GM19328 (cell line): Measurements from ENCODE around the gene RFC2.

Experiments used
- ATAC-seq: cut with Tn5 transposase; IDR thresholded peaks from one replicate; pipeline ENCODE4 v1.9.1; 2021; ENCODE audit warnings: mild to moderate bottlenecking, moderate library complexity; ENCODE audit not compliant: unreplicated experiment

The RFC2 gene

DNA sequence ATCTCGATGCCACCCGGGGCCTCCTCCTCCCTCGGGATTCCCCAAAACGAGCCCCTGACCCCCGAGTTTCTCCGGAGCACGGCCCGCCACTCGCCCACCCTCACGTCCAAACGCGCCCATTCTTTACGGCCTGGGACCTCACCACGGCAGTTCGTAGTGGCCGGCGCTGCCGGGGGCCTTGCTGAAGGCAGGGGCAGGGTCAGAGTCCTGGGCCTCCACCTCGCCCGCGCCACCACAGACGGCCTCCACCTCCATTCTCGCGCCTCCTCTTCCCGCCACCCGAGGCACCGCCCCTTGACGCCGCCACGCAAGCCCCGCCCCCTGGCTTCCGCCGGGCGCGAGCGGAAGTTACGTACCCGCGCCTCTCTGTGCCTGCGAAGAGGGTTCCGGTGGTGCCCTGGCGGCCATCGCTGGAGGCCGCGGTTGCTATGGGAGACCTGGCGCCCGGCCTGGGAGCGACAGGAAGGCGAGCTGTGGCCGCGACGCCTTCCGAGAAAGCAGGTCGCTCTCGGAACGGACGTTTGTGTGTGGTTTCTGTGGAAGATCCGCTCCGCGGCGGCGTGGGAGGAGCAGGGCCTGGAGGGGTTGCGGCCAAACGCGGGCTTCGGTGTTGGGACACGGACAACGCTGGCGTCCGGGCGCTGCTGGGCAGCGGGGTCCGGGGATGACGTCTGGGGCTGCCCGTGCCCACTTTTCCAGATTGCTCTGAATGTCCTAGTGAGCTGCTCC, at the start of gene RFC2:
TSS of gene RFC2 (minus strand) at position 271 of the 729 bp plus-strand sequence. CDS start at position 255, 16 bp downstream.
- peak; percentile 79 for ATAC-seq

GRCh38 chr7:74302745-74303221, 48.6 kb upstream of the RFC2 start:
- no peak for ATAC-seq

GRCh38 chr7:74300926-74301325, 46.7 kb upstream of the RFC2 start:
- no peak for ATAC-seq

DNA sequence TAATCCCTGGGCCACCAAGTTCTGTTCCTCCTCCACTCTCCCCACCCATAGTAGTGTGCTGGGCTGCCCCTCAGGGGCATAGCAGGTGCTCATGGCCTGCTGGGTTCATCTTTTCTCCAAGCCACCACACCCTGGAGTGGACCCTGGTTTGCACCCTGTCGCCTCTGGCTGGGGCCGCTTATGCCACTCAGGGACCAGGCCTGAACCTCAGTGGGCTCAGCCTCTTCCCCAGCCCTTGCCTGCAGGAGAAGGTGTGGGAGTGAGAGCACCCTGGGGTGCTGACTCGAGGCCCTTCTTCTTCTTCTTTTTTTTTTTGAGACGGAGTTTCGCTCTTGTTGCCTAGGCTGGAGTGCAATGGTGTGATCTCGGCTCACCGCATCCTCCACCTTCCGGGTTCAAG, 45.2 kb upstream of the RFC2 start:
- ATAC-seq = no peak

DNA sequence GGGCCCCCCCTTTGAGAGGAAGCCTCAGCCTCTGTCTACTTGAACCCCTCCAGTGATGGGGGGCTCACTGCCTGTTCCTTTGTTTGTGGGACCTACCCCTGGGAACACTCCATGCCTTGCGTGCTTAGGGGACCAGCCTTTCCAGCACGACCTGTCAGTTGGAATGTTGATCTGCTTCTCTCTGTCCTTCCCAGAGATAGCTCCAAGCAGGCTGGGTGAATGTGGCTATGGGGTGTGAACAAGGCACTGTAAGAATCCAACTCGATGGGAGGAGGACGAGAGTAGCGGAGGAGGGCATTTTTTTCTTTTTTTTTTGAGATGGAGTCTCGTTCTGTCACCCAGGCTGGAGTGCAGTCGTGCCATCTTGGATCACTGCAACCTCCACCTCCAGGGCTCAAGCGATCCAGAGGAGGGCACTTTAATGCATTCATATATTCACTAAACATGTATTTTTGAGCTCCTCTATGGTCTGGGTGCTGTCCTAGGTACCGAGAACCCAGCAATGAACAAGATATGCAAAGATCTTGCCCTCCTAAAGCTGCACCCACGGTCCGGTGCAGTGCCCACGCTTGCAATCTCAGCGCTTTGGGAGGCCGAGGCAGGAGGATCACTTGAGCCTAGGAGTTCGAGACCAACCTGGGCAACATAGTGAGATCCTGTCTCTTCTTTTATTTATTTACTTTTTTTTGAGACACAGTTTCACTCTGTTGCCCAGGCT, 43.5 kb upstream of the RFC2 start:
- ATAC-seq = no peak

GRCh38 chr7:74294191-74294998, 40.2 kb upstream of the RFC2 start:
- no peak for ATAC-seq

GRCh38 chr7:74293577-74293908, 39.3 kb upstream of the RFC2 start:
- no peak for ATAC-seq

- ATAC-seq = no peak
Observed at GRCh38 chr7:74292757-74293576, 38.8 kb upstream of the RFC2 start.

DNA sequence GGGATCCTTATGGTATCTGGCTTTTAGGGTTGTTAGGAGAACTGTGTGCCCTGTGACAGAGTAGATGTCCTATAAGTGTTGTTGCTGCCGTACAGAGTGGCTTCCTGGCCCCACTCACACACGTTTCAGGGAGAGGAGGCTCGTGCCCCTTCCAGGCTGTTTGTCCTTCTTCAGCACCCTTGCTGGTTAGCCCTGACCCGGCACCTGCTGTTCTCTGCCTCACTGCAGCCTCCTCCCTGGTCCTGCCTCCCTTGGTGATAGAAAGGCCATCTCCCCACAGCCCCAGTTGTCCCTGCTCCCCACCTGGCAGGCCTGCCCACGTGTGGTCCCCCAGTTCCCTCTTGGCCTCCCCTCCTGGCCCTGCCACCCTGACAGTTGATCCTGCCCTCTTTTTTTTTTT, 37.3 kb upstream of the RFC2 start:
- no peak for ATAC-seq

GRCh38 chr7:74290981-74291441, 36.8 kb upstream of the RFC2 start:
- no peak for ATAC-seq

DNA sequence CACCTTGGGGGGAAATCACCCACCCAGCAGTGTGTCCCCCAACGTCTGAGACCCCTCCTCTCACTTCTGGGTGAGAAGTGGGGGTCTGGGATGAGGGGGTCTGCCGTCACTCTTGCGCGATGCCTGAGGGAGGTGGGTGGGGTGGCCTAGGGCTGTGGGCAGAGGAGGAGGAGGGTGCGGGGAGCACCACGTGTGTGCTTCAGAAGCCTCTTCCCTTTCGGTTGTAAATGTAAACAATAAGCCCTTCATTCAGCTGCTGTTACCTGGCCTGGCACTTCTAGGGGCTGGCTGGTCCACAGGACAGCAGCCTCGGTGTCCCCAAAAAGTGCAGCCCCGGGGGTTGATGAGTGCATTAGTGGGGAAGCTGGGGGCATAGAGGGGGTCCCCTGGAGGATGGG, 36.4 kb upstream of the RFC2 start:
- ATAC-seq = no peak

DNA sequence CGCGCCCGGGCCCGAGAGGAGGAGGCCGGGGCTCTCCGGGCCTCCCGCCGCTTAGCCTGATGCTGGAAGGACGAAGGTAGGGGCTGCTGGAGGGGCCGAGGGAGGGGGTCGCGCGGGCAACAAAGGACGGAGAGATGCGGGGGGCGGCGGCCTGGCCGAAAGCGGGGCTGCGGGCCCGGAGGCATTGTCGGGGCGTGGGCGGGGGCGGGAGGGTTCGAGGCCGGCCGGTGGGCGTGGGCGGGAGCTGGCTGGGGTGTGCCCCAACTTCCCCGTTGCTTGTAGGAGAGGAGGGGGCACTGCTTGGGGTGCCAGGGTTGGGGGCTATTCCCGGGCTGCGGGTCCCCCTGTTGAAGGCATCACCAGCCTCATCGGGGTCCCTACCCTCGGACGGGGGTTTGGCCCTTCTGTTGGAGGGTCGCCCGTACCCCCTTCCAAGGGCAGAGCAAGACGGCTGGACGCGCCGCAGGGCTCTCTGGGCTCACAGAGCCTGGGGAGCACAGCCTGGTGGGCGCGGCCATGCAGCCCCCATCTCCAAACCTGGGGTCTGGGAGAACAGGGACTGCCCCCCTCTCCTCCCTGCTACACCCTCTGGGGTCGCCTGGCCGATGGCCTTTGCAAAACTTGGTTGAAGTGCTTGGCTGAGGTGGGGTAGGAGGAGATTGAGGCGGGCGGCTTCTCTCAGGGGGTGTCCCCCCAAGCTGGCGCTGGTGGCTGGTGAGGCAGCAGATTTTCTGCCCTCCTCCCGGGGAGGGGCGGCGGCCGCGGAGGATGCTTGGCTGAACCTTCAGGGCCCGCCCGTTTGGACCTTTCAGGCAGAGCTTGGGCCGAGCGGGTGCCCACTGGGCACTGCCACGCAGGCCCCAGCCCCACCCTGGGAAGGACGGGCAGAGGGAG, 35.7 kb upstream of the RFC2 start:
- no peak for ATAC-seq

DNA sequence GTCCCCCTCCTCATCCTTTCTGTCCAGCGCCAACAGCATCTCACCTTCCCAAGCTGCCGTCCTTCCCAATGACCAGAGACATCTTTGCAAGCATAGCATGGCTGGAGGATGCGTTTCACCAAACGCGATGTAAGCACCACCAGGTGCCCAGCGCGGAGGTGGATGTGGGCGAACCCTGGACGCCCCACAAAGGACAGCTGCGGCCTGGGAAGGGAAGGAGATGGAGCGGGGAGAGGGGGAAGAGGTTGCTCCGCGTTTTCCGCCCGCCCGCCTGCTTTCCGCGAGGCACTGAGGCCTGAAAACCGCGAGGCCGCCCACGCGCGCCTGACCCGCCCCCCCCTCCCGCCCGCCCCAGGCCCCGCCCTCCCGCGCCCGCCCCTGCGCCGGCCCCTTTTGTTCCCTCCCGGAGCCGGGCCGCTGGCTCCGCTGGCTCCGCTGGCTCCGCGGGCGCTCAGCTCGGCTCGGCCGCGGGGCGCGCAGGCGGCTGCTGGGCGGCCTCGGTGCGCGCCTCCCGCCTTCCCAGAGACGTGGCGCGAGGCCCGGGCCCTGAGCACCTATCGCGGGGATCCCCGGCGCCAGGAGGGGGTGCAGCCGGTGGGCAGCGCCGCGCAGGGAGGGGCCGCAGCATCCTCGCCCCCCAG, 34.9 kb upstream of the RFC2 start, which contains the start of gene CLIP2:
TSS of gene CLIP2 (plus strand) at position 390 of the 641 bp plus-strand sequence. CDS start 28,140 bp downstream, outside the sequence.
- peak; percentile 40 for ATAC-seq

- no peak for ATAC-seq
Observed at GRCh38 chr7:74288034-74288881, 34.1 kb upstream of the RFC2 start.

GRCh38 chr7:74287303-74288033, 33.3 kb upstream of the RFC2 start:
- no peak for ATAC-seq

DNA sequence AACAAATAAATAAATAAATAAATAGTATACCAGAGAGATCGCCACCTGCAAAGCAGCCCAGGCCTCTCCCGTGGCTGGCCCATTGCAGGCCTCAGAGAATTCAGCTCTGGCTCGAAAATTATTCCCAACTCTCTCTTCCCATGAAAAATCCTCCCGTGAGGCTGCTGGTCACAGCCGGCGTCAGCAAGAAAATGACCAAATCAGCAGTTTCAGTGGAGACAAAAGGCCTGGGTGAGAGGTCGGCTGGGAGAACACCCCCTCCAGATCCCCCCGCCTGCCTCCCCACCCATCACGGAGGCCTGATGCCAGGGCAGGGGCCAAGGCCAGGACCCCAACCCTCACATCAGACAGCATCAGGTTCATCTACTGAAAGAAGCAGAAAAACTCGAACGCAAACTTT, 31.9 kb upstream of the RFC2 start:
- no peak for ATAC-seq

DNA sequence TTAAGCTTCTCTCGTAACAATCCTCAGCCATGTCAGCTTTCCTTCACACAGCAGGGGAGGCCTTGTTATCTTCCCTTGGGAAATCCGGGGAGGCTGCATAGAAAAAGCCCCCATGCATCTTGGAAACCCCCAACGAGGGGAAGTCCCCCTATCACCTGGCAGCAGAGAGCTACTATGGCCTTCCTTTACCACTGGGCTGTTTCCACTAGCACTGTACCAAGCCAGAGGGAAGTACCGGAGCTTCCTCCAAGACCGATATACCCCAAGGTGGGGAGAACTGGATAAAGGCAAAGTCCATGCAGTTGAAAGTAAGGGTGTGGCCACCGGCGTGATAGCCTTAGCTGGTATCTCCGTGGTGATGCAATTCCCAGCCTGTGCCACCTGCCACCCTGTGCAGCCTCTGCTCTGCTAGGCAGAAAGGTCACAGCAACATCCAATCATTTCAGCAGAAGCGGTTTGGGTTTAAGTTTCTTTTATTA, 30.6 kb upstream of the RFC2 start:
- no peak for ATAC-seq
